Prostate gland (tissue), 2 donors: ENCODE results near the gene ILRUN. TPM values are rescaled to one million over a fixed set of nuclear protein-coding genes. Genes with fewer than 3 reads are reported as not detected.
"Not testable (repeated sequence)": the region's sequence is repeated elsewhere in the genome, so short reads cannot be mapped to it uniquely, and the experiment has no call there.

ENCODE experiments used
- DNase-seq: peaks from one replicate; pipeline ENCODE4 v3.0.0-alpha.2; 2019; ENCODE audit warnings: low spot score
- H3K27ac ChIP-seq, 2 donors: fragments of 200-600 bp; sonication (generic); 2 replicates each; pipeline ENCODE4 v1.5.1; 2017 to 2019
- H3K27me3 ChIP-seq: fragments of 200-600 bp; sonication (generic); replicated peaks from 2 replicates; pipeline ENCODE4 v1.5.1; 2019; ENCODE audit not compliant: insufficient read depth
- H3K36me3 ChIP-seq, 2 donors: fragments of 200-600 bp; sonication (generic); 1 replicate in 1 of 2; 2 replicates in 1 of 2; pipeline versions ENCODE4 v1.5.1 to v1.8.1; 2017 to 2019
- H3K4me1 ChIP-seq: fragments of 200-600 bp; sonication (generic); replicated peaks from 2 replicates; pipeline ENCODE4 v1.5.1; 2019
- H3K4me3 ChIP-seq, 2 donors: fragments of 200-600 bp; sonication (generic); 2 replicates each; pipeline ENCODE4 v1.5.1; 2017 to 2019
- H3K9me3 ChIP-seq: fragments of 200-600 bp; sonication (generic); 2 replicates; pipeline ENCODE4 v1.5.1; 2017
- CTCF ChIP-seq, 4 experiments: fragments of 200-600 bp in 2 of 4; fragments of 450-650 bp in 2 of 4; sonication (generic) in 2 of 4; IDR thresholded peaks; 1 replicate in 3 of 4; 2 replicates in 1 of 4; pipeline ENCODE4 v1.5.1; 2016 to 2019; ENCODE audit warnings: antibody characterized with exemption in 4 of 4, mild to moderate bottlenecking in 2 of 4, moderate library complexity in 2 of 4
- POLR2A ChIP-seq: fragments of 450-650 bp; IDR thresholded peaks from one replicate; pipeline ENCODE4 v1.6.1; 2016; ENCODE audit warnings: antibody characterized with exemption, mild to moderate bottlenecking
- POLR2AphosphoS5 ChIP-seq: sonication (generic); formaldehyde crosslinking; IDR thresholded peaks from one replicate; pipeline ENCODE4 v1.6.1; 2017; ENCODE audit warnings: antibody characterized with exemption
- whole genome bisulfite sequencing: methylation state at CpG from one replicate; pipeline ENCODE4 v1.1.5; 2018; 5-methylcytosine and 5-hydroxymethylcytosine counted together
- intact Hi-C: fragments of 100-400 bp; cut with DNase I; formaldehyde crosslinking; loops from one replicate; pipeline ENCODE4 v1.14.2; 2022
- small RNA-seq, 2 donors: library from RNA; depleted of rRNA; stranded (forward); fragments of <200 nt; gene quantifications; one replicate each; pipeline ENCODE3, GENCODE V24; 2016
- total RNA-seq, 2 donors: library from RNA; depleted of rRNA; stranded (reverse); fragments of >200 nt; gene quantifications; one replicate each; pipeline ENCODE4 v1.1.0, GENCODE V29; 2016

ILRUN gene
- total RNA-seq, 2 donors from 2014 or later = 57.4 to 93.6 TPM

GRCh38 chr6:34650823-34651222 lies 45.7 kb downstream of the ILRUN start:
- H3K36me3 ChIP-seq = no peaks in the 10 kb centered on the region
- 16% methylated on average over 2 of the region's 2 CpGs for whole genome bisulfite sequencing
- H3K27me3 ChIP-seq = no peaks in the 10 kb centered on the region
- H3K4me1 ChIP-seq = peaks cover 7% of the 10 kb centered on the region
- H3K4me3 ChIP-seq = no peak overlapping the region
- intact Hi-C loops = no loop called here
- no peak overlapping the region for H3K27ac ChIP-seq
- TF ChIP-seq CTCF (IDR thresholded peaks at IDR 0.05) (no peak), POLR2A (no peak), POLR2AphosphoS5 (peak; percentile 70)
- DNase-seq = peak; percentile 53
- no peaks in the 10 kb centered on the region for H3K9me3 ChIP-seq

GRCh38 chr6:34650232-34650631 lies 46.3 kb downstream of the ILRUN start:
- H3K27me3 ChIP-seq, H3K36me3 ChIP-seq, intact Hi-C loops, H3K4me1 ChIP-seq, DNase-seq, H3K4me3 ChIP-seq, H3K27ac ChIP-seq, H3K9me3 ChIP-seq: not testable (repeated sequence)
- 97% methylated on average over 7 of the region's 7 CpGs for WGBS

GRCh38 chr6:34648806-34649205 lies 47.8 kb downstream of the ILRUN start:
- H3K36me3 ChIP-seq = no peaks in the 10 kb centered on the region

More at GRCh38 chr6:34648806-34649205, 47.8 kb downstream of the ILRUN start:
- H3K4me1 ChIP-seq = peaks cover 7% of the 10 kb centered on the region
- no peak for DNase-seq
- no peaks in the 10 kb centered on the region for H3K27me3 ChIP-seq
- no peaks in the 10 kb centered on the region for H3K9me3 ChIP-seq
- intact Hi-C loops = no loop called here
- no peak for TF ChIP-seq POLR2AphosphoS5
- no peak for TF ChIP-seq CTCF (IDR thresholded peaks at IDR 0.05)
- TF ChIP-seq POLR2A = no peak
- H3K27ac ChIP-seq = no peak overlapping the region
- no peak overlapping the region for H3K4me3 ChIP-seq

Small RNA genes within 50 kb of the gene (small RNA-seq; reads per million reads assigned to genes)
- gene RN7SL200P = 0 reads per million in 2 donors

Other genes starting within 250 kb of the ILRUN start
- gene PACSIN1, start 230.7 kb downstream of the ILRUN start, total RNA-seq = under 1 TPM; 0.32 to 0.57 TPM
- gene SPDEF, start 140.4 kb downstream of the ILRUN start, total RNA-seq = 100 to 1,000 TPM; 165 to 738 TPM
- gene SNRPC, start 60.7 kb upstream of the ILRUN start, total RNA-seq = 100 to 1,000 TPM in 1 of 2 donors, 10 to 100 TPM in 1; 82.0 to 102 TPM
- 10 to 100 TPM; 12.7 to 24.3 TPM for gene BLTP3A, start 95.3 kb upstream of the ILRUN start, total RNA-seq
- 10 to 100 TPM; 14.8 to 38.6 TPM for gene TAF11, start 191.3 kb upstream of the ILRUN start, total RNA-seq
- 10 to 100 TPM; 20.5 to 68.4 TPM for gene ANKS1A, start 192.5 kb upstream of the ILRUN start, total RNA-seq